Ishikawa (cell line): ENCODE measurements around the gene FIGN.

ENCODE experiments used
- CEBPB ChIP-seq: IDR thresholded peaks from 2 replicates; pipeline ENCODE4 v1.6.1; 2012
- CREB1 ChIP-seq: IDR thresholded peaks from 2 replicates; pipeline ENCODE4 v1.6.1; 2012; ENCODE audit warnings: low read depth
- EGR1 ChIP-seq: IDR thresholded peaks from 2 replicates; pipeline ENCODE4 v1.6.1; 2012
- EP300 ChIP-seq: IDR thresholded peaks from 2 replicates; pipeline ENCODE4 v1.6.1; 2012; ENCODE audit warnings: borderline replicate concordance
- FOXM1 ChIP-seq: IDR thresholded peaks from 2 replicates; pipeline ENCODE4 v1.6.1; 2012; ENCODE audit warnings: low read depth, borderline replicate concordance
- NFIC ChIP-seq: IDR thresholded peaks from 2 replicates; pipeline ENCODE4 v1.6.1; 2012
- RAD21 ChIP-seq: IDR thresholded peaks from 2 replicates; pipeline ENCODE4 v1.6.1; 2012; ENCODE audit warnings: low read depth
- TAF1 ChIP-seq: IDR thresholded peaks from 2 replicates; pipeline ENCODE4 v1.6.1; 2012; ENCODE audit warnings: low read depth, mild to moderate bottlenecking
- TCF12 ChIP-seq: IDR thresholded peaks from 2 replicates; pipeline ENCODE4 v1.6.1; 2012; ENCODE audit warnings: low read depth
- TEAD4 ChIP-seq: IDR thresholded peaks from 2 replicates; pipeline ENCODE4 v1.6.1; 2012
- YY1 ChIP-seq: IDR thresholded peaks from 2 replicates; pipeline ENCODE4 v1.6.1; 2012; ENCODE audit warnings: low read depth
- TF ChIP-seq, protein P1 (sequence below): IDR thresholded peaks from 2 replicates; pipeline ENCODE4 v1.6.1; 2012; ENCODE audit warnings: low read depth, mild to moderate bottlenecking
- TF ChIP-seq, protein P2 (sequence below): IDR thresholded peaks from 2 replicates; pipeline ENCODE4 v1.6.1; 2012

DNA sequence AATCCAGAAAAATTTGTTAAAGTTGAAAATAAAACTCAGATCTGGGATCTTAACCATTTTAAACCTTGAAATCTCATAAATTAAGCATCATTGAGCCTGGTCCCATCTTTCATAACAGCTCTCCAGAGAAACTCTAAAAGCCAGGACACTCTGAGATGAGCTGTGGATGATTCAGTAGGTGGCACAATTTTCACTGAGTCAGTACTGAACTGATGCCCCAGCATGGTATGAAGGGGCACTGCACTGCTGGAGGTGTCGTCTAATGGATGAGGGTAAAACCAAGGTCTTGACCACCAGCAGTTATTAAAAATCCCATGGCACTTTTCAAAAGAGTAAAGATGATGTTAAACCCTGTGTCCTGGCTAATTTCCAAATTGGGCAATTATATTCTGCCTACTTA, 170.6 kb downstream of the FIGN start:
- TF ChIP-seq RAD21 (no peak), EP300 (no peak), CREB1 (no peak), YY1 (no peak), TCF12 (no peak), TAF1 (no peak), EGR1 (no peak), CEBPB (no peak), FOXM1 (no peak), NFIC (no peak), TEAD4 (no peak)
- TF ChIP-seq, protein P1, sequence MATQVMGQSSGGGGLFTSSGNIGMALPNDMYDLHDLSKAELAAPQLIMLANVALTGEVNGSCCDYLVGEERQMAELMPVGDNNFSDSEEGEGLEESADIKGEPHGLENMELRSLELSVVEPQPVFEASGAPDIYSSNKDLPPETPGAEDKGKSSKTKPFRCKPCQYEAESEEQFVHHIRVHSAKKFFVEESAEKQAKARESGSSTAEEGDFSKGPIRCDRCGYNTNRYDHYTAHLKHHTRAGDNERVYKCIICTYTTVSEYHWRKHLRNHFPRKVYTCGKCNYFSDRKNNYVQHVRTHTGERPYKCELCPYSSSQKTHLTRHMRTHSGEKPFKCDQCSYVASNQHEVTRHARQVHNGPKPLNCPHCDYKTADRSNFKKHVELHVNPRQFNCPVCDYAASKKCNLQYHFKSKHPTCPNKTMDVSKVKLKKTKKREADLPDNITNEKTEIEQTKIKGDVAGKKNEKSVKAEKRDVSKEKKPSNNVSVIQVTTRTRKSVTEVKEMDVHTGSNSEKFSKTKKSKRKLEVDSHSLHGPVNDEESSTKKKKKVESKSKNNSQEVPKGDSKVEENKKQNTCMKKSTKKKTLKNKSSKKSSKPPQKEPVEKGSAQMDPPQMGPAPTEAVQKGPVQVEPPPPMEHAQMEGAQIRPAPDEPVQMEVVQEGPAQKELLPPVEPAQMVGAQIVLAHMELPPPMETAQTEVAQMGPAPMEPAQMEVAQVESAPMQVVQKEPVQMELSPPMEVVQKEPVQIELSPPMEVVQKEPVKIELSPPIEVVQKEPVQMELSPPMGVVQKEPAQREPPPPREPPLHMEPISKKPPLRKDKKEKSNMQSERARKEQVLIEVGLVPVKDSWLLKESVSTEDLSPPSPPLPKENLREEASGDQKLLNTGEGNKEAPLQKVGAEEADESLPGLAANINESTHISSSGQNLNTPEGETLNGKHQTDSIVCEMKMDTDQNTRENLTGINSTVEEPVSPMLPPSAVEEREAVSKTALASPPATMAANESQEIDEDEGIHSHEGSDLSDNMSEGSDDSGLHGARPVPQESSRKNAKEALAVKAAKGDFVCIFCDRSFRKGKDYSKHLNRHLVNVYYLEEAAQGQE, result no peak
- TF ChIP-seq, protein P2, sequence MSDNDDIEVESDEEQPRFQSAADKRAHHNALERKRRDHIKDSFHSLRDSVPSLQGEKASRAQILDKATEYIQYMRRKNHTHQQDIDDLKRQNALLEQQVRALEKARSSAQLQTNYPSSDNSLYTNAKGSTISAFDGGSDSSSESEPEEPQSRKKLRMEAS, result no peak
